Measurements from ENCODE around the gene DNAJB6.

- no peak for TF ChIP-seq CTCF (IDR thresholded peaks at IDR 0.05)
- TF ChIP-seq EZH2 (IDR thresholded peaks at IDR 0.05): no peak
- no peak for TF ChIP-seq EZH2phosphoT487 (IDR thresholded peaks at IDR 0.05)
Observed at GRCh38 chr7:157395206-157395605, 58.4 kb downstream of the DNAJB6 start.

All from neural progenitor cell (in vitro differentiated cells).